Right cardiac atrium (tissue), 5 donors: ENCODE measurements around the gene RPRD1A. TPM values are rescaled to one million over a fixed set of nuclear protein-coding genes. Genes with fewer than 3 reads are reported as not detected.
"Not testable (repeated sequence)": the region's sequence is repeated elsewhere in the genome, so short reads cannot be mapped to it uniquely, and the experiment has no call there.

Experiments used
- ATAC-seq, 2 donors: fragments of 200-7000 bp; cut with Tn5 transposase; one replicate each; pipeline versions ENCODE4 v1.8.0 to v1.9.1; 2020; ENCODE audit warnings: moderate library complexity in 2 of 2, mild to moderate bottlenecking in 1 of 2
- DNase-seq, 3 donors: peaks; one replicate each; pipeline ENCODE4 v3.0.0-alpha.2; 2020
- H3K27ac ChIP-seq: one replicate; pipeline ENCODE4 v1.5.1; 2013; ENCODE audit warnings: mild to moderate bottlenecking, low read length, control low read depth, moderate library complexity
- H3K27me3 ChIP-seq: one replicate; pipeline ENCODE4 v1.6.1; 2013; ENCODE audit not compliant: control insufficient read depth, insufficient read depth
- H3K4me1 ChIP-seq: one replicate; pipeline ENCODE4 v1.6.1; 2013; ENCODE audit warnings: low read length; ENCODE audit not compliant: control insufficient read depth, insufficient read depth
- H3K4me3 ChIP-seq: one replicate; pipeline ENCODE4 v1.5.1; 2013; ENCODE audit warnings: low read length, control low read depth
- H3K9me3 ChIP-seq: one replicate; pipeline ENCODE4 v1.6.1; 2013; ENCODE audit warnings: low read length; ENCODE audit not compliant: control insufficient read depth
- WGBS: extraction: QIAGEN DNeasy Blood & Tissue Kit; methylation state at CpG from one replicate; pipeline ENCODE4 v1.1.7; 2013; 5-methylcytosine and 5-hydroxymethylcytosine counted together
- intact Hi-C, 4 donors: fragments of 100-400 bp; cut with DNase I; formaldehyde crosslinking; loops; one replicate each; pipeline versions ENCODE4 v1.11.0 to v1.14.0; 2022 to 2023
- polyA plus RNA-seq: library from polyadenylated mRNA; stranded (reverse); fragments of 200-250 nt; gene quantifications from one replicate; pipeline ENCODE4 v1.2.3, GENCODE V29; 2013
- total RNA-seq, 4 donors: library from RNA; stranded (reverse); fragmentation: NEBNext Ultra II Directional; extraction: Animal tissue kit (Norgen Biotek cat#: 25700); gene quantifications; one replicate each; pipeline ENCODE4 v1.2.1, GENCODE V29; 2021
- donor health status: healthy with polysubstance abuse.
- donor health status: DM: no; HTN: yes; CAD: no.
- donor health status: DM: no; HTN: no; CAD: no.
- donor health status: DM: no; HTN: yes; CAD: no; lungs with severe emphysema.
- donor health status: DM: yes; HTN: yes; CAD: no.

Gene RPRD1A
- total and polyA plus RNA-seq, 5 donors: 23.7 to 51.0 (median 45.5) TPM

- DNase-seq (no peak), ATAC-seq (no peak)
- WGBS: 83% methylated on average over 6 of the region's 6 CpGs
- intact Hi-C loops: no loop called here
- H3K27ac ChIP-seq: no peak overlapping the region
- H3K4me3 ChIP-seq: no peak overlapping the region
- no peaks in the 10 kb centered on the region for H3K9me3 ChIP-seq
- H3K4me1 ChIP-seq: no peaks in the 10 kb centered on the region
- H3K27me3 ChIP-seq: no peaks in the 10 kb centered on the region
Observed at GRCh38 chr18:36078751-36079529, 11.6 kb upstream of the RPRD1A start.

- ATAC-seq, H3K27me3 ChIP-seq, intact Hi-C loops, H3K4me1 ChIP-seq, H3K27ac ChIP-seq, H3K4me3 ChIP-seq, H3K9me3 ChIP-seq: not testable (repeated sequence)
- WGBS: 97% methylated on average over 22 of the region's 27 CpGs
- peak in 1 of 3 donors; percentile 58 for DNase-seq
Observed at GRCh38 chr18:36077764-36078163, 10.4 kb upstream of the RPRD1A start.

- no peak for DNase-seq
- ATAC-seq: no peak
- 72% methylated on average over 6 of the region's 6 CpGs for WGBS
- H3K9me3 ChIP-seq: no peaks in the 10 kb centered on the region
- H3K4me1 ChIP-seq: no peaks in the 10 kb centered on the region
- H3K27me3 ChIP-seq: no peaks in the 10 kb centered on the region
- H3K4me3 ChIP-seq: no peak overlapping the region
- H3K27ac ChIP-seq: no peak overlapping the region
- intact Hi-C loops: no loop called here
Observed at GRCh38 chr18:36075862-36076587, 8.7 kb upstream of the RPRD1A start.

- Histone ChIP-seq H3K9me3 (no peaks in the 10 kb centered on the region), H3K4me3 (no peak overlapping the region), H3K27ac (no peak overlapping the region), H3K27me3 (no peaks in the 10 kb centered on the region), H3K4me1 (no peaks in the 10 kb centered on the region)
- intact Hi-C loops: no loop called here
- ATAC-seq: no peak
- WGBS: 82% methylated on average over 4 of the region's 4 CpGs
- DNase-seq: no peak
Observed at GRCh38 chr18:36074435-36074834, 7.1 kb upstream of the RPRD1A start.

- H3K4me1 ChIP-seq: no peaks in the 10 kb centered on the region
- H3K4me3 ChIP-seq: no peak overlapping the region
- H3K27ac ChIP-seq: no peak overlapping the region
- H3K9me3 ChIP-seq: no peaks in the 10 kb centered on the region
- no peaks in the 10 kb centered on the region for H3K27me3 ChIP-seq
- WGBS: 70% methylated on average over 1 of the region's 1 CpG
- DNase-seq: no peak
- intact Hi-C loops: no loop called here
- no peak for ATAC-seq
Observed at GRCh38 chr18:36073676-36074075, 6.3 kb upstream of the RPRD1A start.

- WGBS: 94% methylated on average over 8 of the region's 8 CpGs
- DNase-seq, intact Hi-C loops, ATAC-seq, H3K4me1 ChIP-seq, H3K9me3 ChIP-seq, H3K4me3 ChIP-seq, H3K27me3 ChIP-seq, H3K27ac ChIP-seq: not testable (repeated sequence)
Observed at GRCh38 chr18:36072406-36072805, 5.0 kb upstream of the RPRD1A start.

GRCh38 chr18:36066686-36067054, 689 bp downstream of the RPRD1A start:
- 1% methylated on average over 5 of the region's 5 CpGs for WGBS
- ATAC-seq (peak in 1 of 2 donors; percentile 4), DNase-seq (no peak)
- no peaks in the 10 kb centered on the region for H3K9me3 ChIP-seq
- H3K4me3 ChIP-seq: peak overlapping the region; percentile 89
- no peaks in the 10 kb centered on the region for H3K4me1 ChIP-seq
- intact Hi-C loops: loop anchor here in 1 of 4 donors (10.0 kb wide), 1 partner anchor 58 kb away; the partner anchor contains the start of genes ELP2 and SLC39A6
- no peaks in the 10 kb centered on the region for H3K27me3 ChIP-seq
- peak overlapping the region; percentile 86 for H3K27ac ChIP-seq

- no peak for ATAC-seq
- WGBS: 35% methylated on average over 5 of the region's 5 CpGs
- Histone ChIP-seq H3K27me3 (no peaks in the 10 kb centered on the region), H3K9me3 (no peaks in the 10 kb centered on the region), H3K27ac (no peak overlapping the region), H3K4me1 (no peaks in the 10 kb centered on the region), H3K4me3 (peak overlapping the region; percentile 89)
- intact Hi-C loops: loop anchor here in 1 of 4 donors (10.0 kb wide), 1 partner anchor 59 kb away; the partner anchor contains the start of genes ELP2 and SLC39A6
- DNase-seq: no peak
Observed at GRCh38 chr18:36066001-36066400, 1.4 kb downstream of the RPRD1A start.

- intact Hi-C loops: loop anchor here in 1 of 4 donors (10.0 kb wide), 1 partner anchor 60 kb away; the partner anchor contains the start of genes ELP2 and SLC39A6
- ATAC-seq, H3K27me3 ChIP-seq, H3K4me1 ChIP-seq, H3K9me3 ChIP-seq, H3K27ac ChIP-seq, H3K4me3 ChIP-seq, DNase-seq: not testable (repeated sequence)
- 97% methylated on average over 9 of the region's 9 CpGs for WGBS
Observed at GRCh38 chr18:36064809-36065079, 2.6 kb downstream of the RPRD1A start.

- Histone ChIP-seq H3K9me3 (no peaks in the 10 kb centered on the region), H3K4me3 (no peak overlapping the region), H3K27ac (no peak overlapping the region), H3K4me1 (no peaks in the 10 kb centered on the region), H3K27me3 (no peaks in the 10 kb centered on the region)
- 95% methylated on average over 31 of the region's 31 CpGs for WGBS
- no peak for ATAC-seq
- intact Hi-C loops: loop anchor here in 1 of 4 donors (10.0 kb wide), 1 partner anchor 61 kb away; the partner anchor contains the start of genes ELP2 and SLC39A6
- DNase-seq: no peak
Observed at GRCh38 chr18:36064027-36064808, 3.1 kb downstream of the RPRD1A start.

- Histone ChIP-seq H3K27me3 (no peaks in the 10 kb centered on the region), H3K27ac (no peak overlapping the region), H3K4me1 (peaks cover 3% of the 10 kb centered on the region), H3K9me3 (no peaks in the 10 kb centered on the region), H3K4me3 (no peak overlapping the region)
- DNase-seq (no peak), ATAC-seq (no peak)
- 82% methylated on average over 3 of the region's 3 CpGs for WGBS
- intact Hi-C loops: no loop called here
Observed at GRCh38 chr18:36058674-36059073, 8.7 kb downstream of the RPRD1A start.
